GM23248 (cell line): ENCODE data around the gene FOXL1.

Experiments used
- EZH2 ChIP-seq: fragments of 200-600 bp; sonication (generic); IDR thresholded peaks from 2 replicates; pipeline ENCODE4 v1.6.1; 2018; ENCODE audit warnings: antibody characterized with exemption, mild to moderate bottlenecking; ENCODE audit not compliant: insufficient read depth, poor library complexity, severe bottlenecking
- EZH2phosphoT487 ChIP-seq: fragments of 200-600 bp; sonication (generic); IDR thresholded peaks from 2 replicates; pipeline ENCODE4 v1.6.1; 2018; ENCODE audit warnings: antibody characterized with exemption, moderate library complexity, mild to moderate bottlenecking, low read depth; ENCODE audit not compliant: insufficient read depth

- TF ChIP-seq EZH2 (no peak), EZH2phosphoT487 (no peak)
Measured at GRCh38 chr16:86540894-86541293, 37.5 kb upstream of the FOXL1 start.
